ENCODE results near the gene ISCA2. TPM values are rescaled to one million over a fixed set of nuclear protein-coding genes. Genes with fewer than 3 reads are reported as not detected.

ISCA2 gene
- total and polyA plus RNA-seq, 2 donors (not counting 3 experiments of a cell fraction or from before 2014, with no cell fraction given): 22.6 to 25.7 TPM

GRCh38 chr14:74475678-74476077, 17.9 kb upstream of the ISCA2 start:
- H3K9me1 ChIP-seq (replicated peaks; ENCODE audit: control insufficient read depth, extremely low read depth, insufficient read depth, low read length): no peaks in the 10 kb centered on the region
- H3K79me2 ChIP-seq (ENCODE audit: control insufficient read depth, insufficient read depth, low read length): no peaks in the 10 kb centered on the region
- no peak for TF ChIP-seq EZH2 (IDR thresholded peaks at IDR 0.05; ENCODE audit: borderline replicate concordance, low read depth, low read length, severe bottlenecking)
- no peak for TF ChIP-seq CTCF (IDR thresholded peaks at IDR 0.05; ENCODE audit: extremely low read depth in 1 of 2, insufficient read depth in 1 of 2, low read depth in 1 of 2, low read length in 2 of 2)
- no peak for TF ChIP-seq GATA2 (IDR thresholded peaks at IDR 0.05; ENCODE audit: insufficient read depth, insufficient read length, low read depth, low read length)
- no peak for TF ChIP-seq JUN (IDR thresholded peaks at IDR 0.05; ENCODE audit: borderline replicate concordance, insufficient read depth, insufficient read length, low read depth)
- TF ChIP-seq FOS (IDR thresholded peaks at IDR 0.05; ENCODE audit: borderline replicate concordance, insufficient read depth, low read length): no peak
- TF ChIP-seq MYC (IDR thresholded peaks at IDR 0.05; ENCODE audit: low read depth, low read length): no peak
- BruUV-seq (replicated peaks): no TSS peak
- H3K4me1 ChIP-seq (ENCODE audit: control insufficient read depth, extremely low read depth, insufficient read depth, low read length): peaks cover 5% of the 10 kb centered on the region
- no peaks in the 10 kb centered on the region for H3K9me3 ChIP-seq (replicated peaks; ENCODE audit: control insufficient read depth, insufficient read depth, low read length)
- H3K36me3 ChIP-seq (ENCODE audit: control insufficient read depth in 2 of 2, extremely low read depth in 1 of 2, insufficient read depth in 2 of 2, low read length in 2 of 2): peaks cover 11 to 14% of the 10 kb centered on the region in 2 experiments
- intact Hi-C loops (cut with micrococcal nuclease) (no loop called here), dilution Hi-C loops (cut with MboI; ENCODE audit: extremely low pct_ligation_motif_present, low sequenced_read_pairs) (no loop called here)
- DNase-seq (ENCODE audit: low read depth, low spot score) (no peak), FAIRE-seq (peak; percentile 66)
- ChIA-PET POLR2A (no interaction called here), CTCF (interaction anchor here (0.9 kb wide), 1 partner anchor 18 kb away, joined by 5 read pairs; no protein-coding TSS in a partner anchor)
- no peak overlapping the region for H3K9ac ChIP-seq (replicated peaks; ENCODE audit: extremely low read depth, insufficient read depth, low read length)
- no peak overlapping the region for H3K27ac ChIP-seq (ENCODE audit: insufficient read depth, low read depth, low read length)
- H4K20me1 ChIP-seq (replicated peaks; ENCODE audit: control insufficient read depth, extremely low read depth, insufficient read depth, low read length): no peaks in the 10 kb centered on the region
- no peak overlapping the region for H3K4me2 ChIP-seq (ENCODE audit: insufficient read depth, low read length)
- H3K27me3 ChIP-seq (ENCODE audit: control insufficient read depth in 2 of 2, insufficient read depth in 2 of 2, low read length in 2 of 2): no peaks in the 10 kb centered on the region
- no peak overlapping the region for H3K4me3 ChIP-seq (replicated peaks in 1 of 3; ENCODE audit: insufficient read depth in 1 of 3, low read depth in 1 of 3, low read length in 3 of 3)
- no peak overlapping the region for H2AFZ ChIP-seq (ENCODE audit: low read depth, low read length)
